ENCODE results near the gene ADRA1B. TPM values are rescaled to one million over a fixed set of nuclear protein-coding genes. Genes with fewer than 3 reads are reported as not detected.
A peak's percentile ranks its signal among the peaks of the same experiment; 100 is the strongest.

The ADRA1B gene
- under 1 TPM in 1 of 5 experiments, not detected in 4; 0.10 TPM for total RNA-seq
- polyA plus RNA-seq, result not detected
- not detected for total RNA-seq

- ChIA-PET CTCF (interaction anchor here (0.6 kb wide), 1 partner anchor 454 kb away, joined by 3 read pairs; no protein-coding TSS in a partner anchor), POLR2A (no interaction called here)
- Histone ChIP-seq H3K4me1 (ENCODE audit: control insufficient read depth in 2 of 2, insufficient read depth in 2 of 2, low read length in 2 of 2) (no peaks in the 10 kb centered on the region), H3K27me3 (ENCODE audit: control insufficient read depth in 2 of 2, insufficient read depth in 2 of 2, low read length in 2 of 2) (peaks cover 3 to 8% of the 10 kb centered on the region in 2 donors), H3K9me3 (ENCODE audit: control insufficient read depth in 2 of 3, low read length in 3 of 3) (no peaks in the 10 kb centered on the region), H3K4me3 (ENCODE audit: low read length) (no peak within 1 kb of the TSS), H3K36me3 (ENCODE audit: control insufficient read depth in 2 of 3, insufficient read depth in 3 of 3, low read length in 3 of 3) (no peaks in the 10 kb centered on the region), H3K27ac (ENCODE audit: low read depth, low read length) (no peak within 1 kb of the TSS)
- DNase-seq, result peak in 8 of 9 donors; percentile 16 to 47 (median 22)
- Mint-ChIP-seq H3K4me1 (peaks cover 4 to 15% (median 9%) of the 10 kb centered on the region in 7 donors), H3K9me3 (no peaks in the 10 kb centered on the region), H3K27ac (no peak within 1 kb of the TSS), H3K4me3 (peak within 1 kb of the TSS; percentile 56 to 78 (median 71)), H3K36me3 (no peaks in the 10 kb centered on the region), H3K27me3 (peaks cover 59 to 67% (median 62%) of the 10 kb centered on the region in 5 donors)
- peak; percentile 77 for ATAC-seq
- intact Hi-C loops (cut with micrococcal nuclease), result loop anchor here (1.0 to 10.0 kb wide), 7 partner anchors 471 to 761 kb away; no protein-coding TSS in a partner anchor
These were observed at the start of gene ADRA1B for GRCh38 chr5:159915904-159916840. Gene ADRA1B (plus strand): TSS chr5:159916482. CDS start chr5:159916906, 424 bp downstream.

- no peak for DNase-seq
- Histone ChIP-seq H3K27ac (ENCODE audit: low read depth, low read length) (no peak overlapping the region), H3K4me3 (ENCODE audit: low read length) (no peak overlapping the region), H3K9me3 (ENCODE audit: control insufficient read depth in 2 of 3, low read length in 3 of 3) (no peaks in the 10 kb centered on the region), H3K4me1 (ENCODE audit: control insufficient read depth in 2 of 2, insufficient read depth in 2 of 2, low read length in 2 of 2) (no peaks in the 10 kb centered on the region), H3K27me3 (ENCODE audit: control insufficient read depth in 2 of 2, insufficient read depth in 2 of 2, low read length in 2 of 2) (no peaks in the 10 kb centered on the region), H3K36me3 (ENCODE audit: control insufficient read depth in 2 of 3, insufficient read depth in 3 of 3, low read length in 3 of 3) (no peaks in the 10 kb centered on the region)
- Mint-ChIP-seq H3K4me3 (no peak overlapping the region), H3K4me1 (no peaks in the 10 kb centered on the region), H3K9me3 (no peaks in the 10 kb centered on the region), H3K27ac (no peak overlapping the region), H3K27me3 (peaks cover under 1 to 30% (median 26%) of the 10 kb centered on the region in 5 donors), H3K36me3 (no peaks in the 10 kb centered on the region)
- ChIA-PET CTCF (no interaction called here), POLR2A (no interaction called here)
- intact Hi-C loops (cut with micrococcal nuclease), result no loop called here
- no peak for ATAC-seq
These were observed 42.6 kb upstream of the ADRA1B start for GRCh38 chr5:159873680-159874079.

- Mint-ChIP-seq H3K27ac (no peak overlapping the region), H3K36me3 (no peaks in the 10 kb centered on the region), H3K27me3 (peaks cover 0 to 35% (median 27%) of the 10 kb centered on the region in 5 donors), H3K4me1 (no peaks in the 10 kb centered on the region), H3K4me3 (no peak overlapping the region), H3K9me3 (no peaks in the 10 kb centered on the region)
- Histone ChIP-seq H3K4me3 (ENCODE audit: low read length) (no peak overlapping the region), H3K27ac (ENCODE audit: low read depth, low read length) (no peak overlapping the region), H3K9me3 (ENCODE audit: control insufficient read depth in 2 of 3, low read length in 3 of 3) (no peaks in the 10 kb centered on the region), H3K27me3 (ENCODE audit: control insufficient read depth in 2 of 2, insufficient read depth in 2 of 2, low read length in 2 of 2) (no peaks in the 10 kb centered on the region), H3K36me3 (ENCODE audit: control insufficient read depth in 2 of 3, insufficient read depth in 3 of 3, low read length in 3 of 3) (no peaks in the 10 kb centered on the region), H3K4me1 (ENCODE audit: control insufficient read depth in 2 of 2, insufficient read depth in 2 of 2, low read length in 2 of 2) (no peaks in the 10 kb centered on the region)
- CTCF ChIA-PET, result no interaction called here
- ATAC-seq (no peak), DNase-seq (no peak)
- POLR2A ChIA-PET, result no interaction called here
- intact Hi-C loops (cut with micrococcal nuclease), result no loop called here
These were observed 42.0 kb upstream of the ADRA1B start for GRCh38 chr5:159874263-159874662.

- H3K4me1 ChIP-seq (ENCODE audit: control insufficient read depth in 2 of 2, insufficient read depth in 2 of 2, low read length in 2 of 2), result no peaks in the 10 kb centered on the region
- DNase-seq, result no peak
- H3K9me3 Mint-ChIP-seq, result peaks cover 0 to 3% (median 0%) of the 10 kb centered on the region in 11 donors
- no peak overlapping the region for H3K27ac Mint-ChIP-seq
- H3K36me3 ChIP-seq (ENCODE audit: control insufficient read depth in 2 of 3, insufficient read depth in 3 of 3, low read length in 3 of 3), result no peaks in the 10 kb centered on the region
- H3K4me3 Mint-ChIP-seq, result no peak overlapping the region
- no peaks in the 10 kb centered on the region for H3K27me3 ChIP-seq (ENCODE audit: control insufficient read depth in 2 of 2, insufficient read depth in 2 of 2, low read length in 2 of 2)
- H3K36me3 Mint-ChIP-seq, result no peaks in the 10 kb centered on the region
- intact Hi-C loops (cut with micrococcal nuclease), result no loop called here
- no peak for ATAC-seq
- no peaks in the 10 kb centered on the region for H3K4me1 Mint-ChIP-seq
- no peak overlapping the region for H3K27ac ChIP-seq (ENCODE audit: low read depth, low read length)
- peaks cover 7 to 38% (median 32%) of the 10 kb centered on the region in 5 donors for H3K27me3 Mint-ChIP-seq
- H3K9me3 ChIP-seq (ENCODE audit: control insufficient read depth in 2 of 3, low read length in 3 of 3), result no peaks in the 10 kb centered on the region
- ChIA-PET CTCF (no interaction called here), POLR2A (no interaction called here)
- no peak overlapping the region for H3K4me3 ChIP-seq (ENCODE audit: low read length)
These were observed 39.3 kb upstream of the ADRA1B start for GRCh38 chr5:159877016-159877415.

- H3K4me1 ChIP-seq (ENCODE audit: control insufficient read depth in 2 of 2, insufficient read depth in 2 of 2, low read length in 2 of 2), result no peaks in the 10 kb centered on the region
- peaks cover 0 to 3% (median 0%) of the 10 kb centered on the region in 11 donors for H3K9me3 Mint-ChIP-seq
- no peak overlapping the region for H3K4me3 ChIP-seq (ENCODE audit: low read length)
- H3K9me3 ChIP-seq (ENCODE audit: control insufficient read depth in 2 of 3, low read length in 3 of 3), result no peaks in the 10 kb centered on the region
- no peaks in the 10 kb centered on the region for H3K27me3 ChIP-seq (ENCODE audit: control insufficient read depth in 2 of 2, insufficient read depth in 2 of 2, low read length in 2 of 2)
- ChIA-PET POLR2A (no interaction called here), CTCF (interaction anchor here (0.6 kb wide), 1 partner anchor 36 kb away, joined by 3 read pairs; no protein-coding TSS in a partner anchor)
- H3K36me3 ChIP-seq (ENCODE audit: control insufficient read depth in 2 of 3, insufficient read depth in 3 of 3, low read length in 3 of 3), result no peaks in the 10 kb centered on the region
- no peak overlapping the region for H3K27ac Mint-ChIP-seq
- no peak for ATAC-seq
- H3K27me3 Mint-ChIP-seq, result peaks cover 9 to 43% (median 26%) of the 10 kb centered on the region in 5 donors
- H3K4me3 Mint-ChIP-seq, result no peak overlapping the region
- no peaks in the 10 kb centered on the region for H3K4me1 Mint-ChIP-seq
- H3K27ac ChIP-seq (ENCODE audit: low read depth, low read length), result no peak overlapping the region
- H3K36me3 Mint-ChIP-seq, result no peaks in the 10 kb centered on the region
- intact Hi-C loops (cut with micrococcal nuclease), result no loop called here
- DNase-seq, result no peak
These were observed 38.3 kb upstream of the ADRA1B start for GRCh38 chr5:159877894-159878448.

GRCh38 chr5:159878988-159879471, 37.3 kb upstream of the ADRA1B start:
- intact Hi-C loops (cut with micrococcal nuclease), result no loop called here
- no peaks in the 10 kb centered on the region for H3K4me1 ChIP-seq (ENCODE audit: control insufficient read depth in 2 of 2, insufficient read depth in 2 of 2, low read length in 2 of 2)
- no peak overlapping the region for H3K4me3 ChIP-seq (ENCODE audit: low read length)
- ATAC-seq (no peak), DNase-seq (no peak)
- H3K9me3 ChIP-seq (ENCODE audit: control insufficient read depth in 2 of 3, low read length in 3 of 3), result no peaks in the 10 kb centered on the region
- no peaks in the 10 kb centered on the region for H3K27me3 ChIP-seq (ENCODE audit: control insufficient read depth in 2 of 2, insufficient read depth in 2 of 2, low read length in 2 of 2)
- ChIA-PET POLR2A (no interaction called here), CTCF (no interaction called here)
- no peak overlapping the region for H3K27ac ChIP-seq (ENCODE audit: low read depth, low read length)
- H3K27me3 Mint-ChIP-seq, result peaks cover 9 to 33% (median 17%) of the 10 kb centered on the region in 5 donors
- H3K4me1 Mint-ChIP-seq, result no peaks in the 10 kb centered on the region
- no peaks in the 10 kb centered on the region for H3K36me3 ChIP-seq (ENCODE audit: control insufficient read depth in 2 of 3, insufficient read depth in 3 of 3, low read length in 3 of 3)
- no peak overlapping the region for H3K27ac Mint-ChIP-seq
- H3K4me3 Mint-ChIP-seq, result no peak overlapping the region
- no peaks in the 10 kb centered on the region for H3K36me3 Mint-ChIP-seq
- peaks cover 0 to 3% (median 0%) of the 10 kb centered on the region in 11 donors for H3K9me3 Mint-ChIP-seq

Measured in naive thymus-derived CD4-positive, alpha-beta T cell (primary cell).